HG03457 (cell line): ENCODE data around the gene LNP1.

Source experiments
- ATAC-seq: cut with Tn5 transposase; IDR thresholded peaks from one replicate; pipeline ENCODE4 v1.9.1; 2021; ENCODE audit warnings: moderate number of reproducible peaks; ENCODE audit not compliant: unreplicated experiment

Gene LNP1

DNA sequence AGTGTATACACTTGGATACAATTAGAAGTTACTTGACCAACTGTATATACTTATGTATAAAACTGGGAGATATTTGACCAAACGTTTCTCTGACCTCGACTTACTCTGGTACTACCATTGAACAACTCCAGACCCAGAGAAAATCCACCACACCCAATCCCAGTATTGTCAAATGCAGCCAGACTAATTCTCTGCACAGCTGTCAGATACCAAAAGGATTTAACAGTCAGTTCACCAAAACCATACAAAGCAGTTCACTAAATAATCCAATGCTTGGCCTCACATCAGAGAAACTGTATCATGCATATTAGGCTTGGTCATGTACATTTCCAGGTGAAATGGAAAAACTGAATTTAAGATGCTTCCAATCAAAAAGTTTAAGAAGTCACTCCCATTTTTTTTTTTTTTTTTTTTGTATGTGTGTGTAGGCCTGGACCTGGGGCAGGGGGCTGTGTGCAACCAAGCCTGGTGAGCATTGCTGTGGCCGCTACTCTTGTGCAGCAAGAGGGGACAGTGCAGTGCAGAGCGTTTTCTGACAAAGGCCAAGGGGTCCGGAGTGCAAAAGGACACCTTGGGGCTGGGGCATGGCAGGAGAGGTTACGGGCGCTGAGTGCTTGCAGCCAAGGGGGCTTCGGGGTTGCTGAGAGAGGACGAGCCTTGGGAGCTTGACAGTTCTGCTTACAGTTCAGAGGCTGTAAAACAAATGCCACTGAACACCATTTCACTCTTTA is 1.8 kb upstream of the LNP1 start:
- ATAC-seq, result no peak

DNA sequence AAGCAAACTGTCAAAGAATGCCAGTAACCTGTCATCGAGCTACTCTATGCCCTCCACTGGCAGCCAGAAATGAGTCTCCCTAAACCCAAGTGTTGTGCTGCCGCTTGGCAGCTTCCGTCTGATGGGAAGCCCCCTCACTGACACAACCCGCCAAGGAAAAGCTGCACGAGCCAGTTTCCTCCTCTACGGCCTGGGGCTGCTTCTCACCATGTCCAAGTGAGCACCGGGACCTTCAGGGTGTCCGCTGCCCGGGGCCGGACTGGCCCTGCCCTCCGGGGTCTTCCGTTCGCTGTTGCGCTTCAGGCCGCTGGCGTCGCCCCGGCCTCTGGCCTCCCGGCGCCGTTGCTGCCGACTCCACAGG is 940 bp upstream of the LNP1 start:
- ATAC-seq, result peak; percentile 18

- ATAC-seq, result peak; percentile 10
These were observed 319 bp downstream of the LNP1 start for GRCh38 chr3:100401674-100402041.

- no peak for ATAC-seq
These were observed 917 bp downstream of the LNP1 start for GRCh38 chr3:100402256-100402655.

GRCh38 chr3:100402891-100403290 is 1.6 kb downstream of the LNP1 start:
- no peak for ATAC-seq

DNA sequence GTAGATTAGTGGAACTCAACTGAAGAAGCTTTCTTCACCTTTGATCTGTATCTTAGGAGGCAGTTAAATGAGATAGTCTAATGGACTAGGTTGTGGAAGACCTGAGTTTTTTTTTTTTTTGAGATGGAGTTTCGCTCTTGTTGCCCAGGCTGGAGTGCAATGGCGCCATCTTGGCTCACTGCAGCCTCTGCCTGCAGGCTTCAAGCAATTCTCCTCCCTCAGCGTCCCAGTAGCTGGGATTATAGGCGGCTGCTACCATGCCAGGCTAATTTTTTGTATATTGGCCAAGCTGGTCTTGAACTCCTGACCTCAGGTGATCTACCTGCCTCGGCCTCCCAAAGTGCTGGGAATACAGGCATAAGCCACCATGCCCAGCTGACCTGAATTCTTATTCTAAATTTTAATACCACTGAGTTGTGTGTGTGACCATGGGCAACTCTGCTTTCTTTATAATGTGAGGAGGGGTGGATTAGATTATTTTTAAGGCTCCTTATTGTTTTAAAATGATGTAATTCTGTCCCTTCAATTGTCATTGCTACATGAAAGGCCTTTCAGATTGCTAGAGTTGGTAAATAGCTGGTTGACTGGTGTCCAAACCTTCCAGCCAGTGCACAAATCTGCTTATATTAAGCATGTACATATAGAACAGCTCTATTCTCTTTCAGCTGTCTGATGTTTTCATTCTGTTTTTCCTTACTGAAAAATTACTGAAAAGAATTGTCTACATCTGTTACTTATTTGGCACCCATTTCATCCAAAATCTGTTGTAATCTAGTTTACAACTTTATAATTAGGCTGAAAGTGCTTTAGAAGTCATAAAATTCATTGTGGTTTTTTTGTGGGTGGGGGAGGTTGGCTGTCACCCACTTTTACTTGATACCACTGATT is 2.3 kb downstream of the LNP1 start:
- no peak for ATAC-seq

DNA sequence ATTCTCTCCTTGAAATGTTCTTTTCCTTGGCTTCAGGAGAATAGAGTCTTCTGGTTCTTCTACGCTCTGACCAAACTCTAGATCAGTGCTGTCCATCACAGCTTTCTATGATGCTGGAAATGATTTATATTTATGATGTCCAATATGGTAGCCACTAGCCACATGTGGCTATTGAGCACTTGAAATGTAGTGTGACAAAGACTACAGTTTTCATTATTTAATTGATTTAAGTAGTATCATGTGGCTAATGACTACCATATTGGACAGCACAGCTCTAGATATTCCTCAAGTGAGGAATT is 2.9 kb downstream of the LNP1 start:
- no peak for ATAC-seq

DNA sequence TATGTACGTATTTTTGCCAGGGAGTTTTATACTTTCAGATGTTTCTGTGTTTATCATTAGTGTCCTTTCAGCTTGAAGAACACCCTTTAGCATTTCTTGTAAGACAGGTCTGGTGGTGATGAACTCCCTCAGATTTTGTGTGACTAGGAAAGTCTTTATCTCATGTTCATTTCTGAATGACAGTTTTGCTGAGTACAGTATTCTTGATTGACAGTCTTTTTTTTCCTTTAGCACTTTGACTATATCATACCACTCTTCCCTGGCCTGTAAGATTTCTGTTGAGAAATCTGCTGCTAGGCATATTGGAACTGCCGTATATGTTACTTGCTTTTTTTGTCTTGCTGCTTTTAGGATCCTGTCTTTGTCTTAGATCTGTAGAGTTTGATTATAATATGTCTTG is 5.8 kb downstream of the LNP1 start:
- ATAC-seq, result no peak

DNA sequence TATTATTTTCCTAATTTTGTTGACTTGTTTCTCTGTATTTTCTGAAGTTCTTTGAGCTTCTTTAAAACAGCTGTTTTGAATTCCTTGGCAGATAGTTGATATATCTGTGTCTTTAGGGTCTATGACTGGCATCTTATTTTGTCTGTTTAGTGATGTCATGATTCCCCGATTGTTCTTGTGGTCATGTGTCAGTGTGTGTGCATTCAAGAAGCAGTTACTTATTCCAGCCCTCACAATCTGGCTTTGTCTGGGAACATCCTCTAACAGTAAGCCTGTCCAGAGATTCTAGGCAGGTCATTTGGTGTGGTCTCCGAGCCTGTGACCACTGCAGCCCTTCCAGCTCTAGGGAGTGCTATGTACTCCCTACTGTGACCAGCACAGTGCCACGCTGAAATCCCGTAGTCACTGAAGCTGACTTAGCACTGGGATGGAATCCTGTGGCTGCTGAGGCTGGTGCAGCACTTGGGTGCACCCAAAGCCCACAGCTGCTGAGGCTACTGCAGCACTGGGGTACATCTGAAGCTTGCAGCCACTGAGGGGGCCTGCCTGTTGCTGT is 6.7 kb downstream of the LNP1 start:
- no peak for ATAC-seq

GRCh38 chr3:100411091-100411982 is 10.0 kb downstream of the LNP1 start:
- ATAC-seq, result no peak

- no peak for ATAC-seq
These were observed 11.7 kb downstream of the LNP1 start for GRCh38 chr3:100412912-100413590.

DNA sequence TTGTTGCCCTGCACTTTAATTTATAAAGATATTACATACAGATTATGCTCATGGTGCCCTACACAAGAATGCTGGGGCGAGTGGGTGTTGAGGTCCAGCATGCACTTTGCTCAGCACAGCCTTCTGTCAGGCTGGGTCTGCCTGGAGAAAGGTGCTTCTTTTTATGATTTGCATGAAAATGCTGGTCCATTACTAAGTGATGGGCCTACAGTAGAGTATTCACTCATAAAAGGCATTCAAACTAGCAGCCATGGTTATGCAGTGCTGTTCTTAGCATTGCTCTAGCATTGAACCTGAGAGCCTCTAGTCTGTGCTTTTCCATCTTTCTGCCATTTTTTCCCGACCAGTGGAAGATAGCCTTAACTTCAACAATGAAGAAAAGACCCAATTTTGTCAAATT is 12.3 kb downstream of the LNP1 start:
- no peak for ATAC-seq

- no peak for ATAC-seq
These were observed 14.8 kb downstream of the LNP1 start for GRCh38 chr3:100416176-100416575.

DNA sequence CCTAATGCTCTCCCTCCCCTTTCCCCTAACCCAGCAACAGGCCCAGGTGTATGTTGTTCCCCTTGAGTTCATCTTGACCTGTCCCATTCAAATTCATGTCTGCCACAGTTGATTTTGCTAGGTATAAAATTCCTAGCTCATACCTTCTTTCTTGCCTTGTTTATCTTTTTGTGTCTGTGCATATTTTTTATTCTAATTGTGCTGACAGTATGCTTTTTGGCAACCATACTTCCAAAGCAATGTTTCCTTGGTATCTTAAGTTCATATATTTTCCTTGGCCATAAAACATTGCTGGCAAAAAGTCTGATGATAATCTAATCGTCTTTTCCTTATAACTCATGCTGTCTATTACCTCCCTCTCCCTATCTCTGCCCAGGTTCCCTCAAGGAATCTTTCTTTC is 15.5 kb downstream of the LNP1 start:
- no peak for ATAC-seq

DNA sequence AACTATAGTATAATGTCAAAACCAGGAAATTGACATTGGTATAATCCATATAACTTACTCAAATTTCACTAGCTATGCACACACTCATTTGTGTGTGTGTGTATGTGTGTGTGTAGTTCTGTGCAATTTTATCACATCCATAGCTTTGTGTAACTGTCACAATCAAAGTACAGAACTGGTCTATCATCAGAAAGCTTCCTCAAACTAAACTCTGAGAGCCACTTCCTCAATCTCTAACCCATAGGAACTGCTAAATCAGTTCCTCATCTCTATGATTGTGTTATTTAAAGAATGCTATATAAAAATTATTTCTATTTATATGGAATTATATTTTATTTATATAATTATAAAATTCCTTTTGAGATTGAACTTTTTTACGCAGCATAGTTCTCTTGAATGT is 18.1 kb downstream of the LNP1 start:
- no peak for ATAC-seq

DNA sequence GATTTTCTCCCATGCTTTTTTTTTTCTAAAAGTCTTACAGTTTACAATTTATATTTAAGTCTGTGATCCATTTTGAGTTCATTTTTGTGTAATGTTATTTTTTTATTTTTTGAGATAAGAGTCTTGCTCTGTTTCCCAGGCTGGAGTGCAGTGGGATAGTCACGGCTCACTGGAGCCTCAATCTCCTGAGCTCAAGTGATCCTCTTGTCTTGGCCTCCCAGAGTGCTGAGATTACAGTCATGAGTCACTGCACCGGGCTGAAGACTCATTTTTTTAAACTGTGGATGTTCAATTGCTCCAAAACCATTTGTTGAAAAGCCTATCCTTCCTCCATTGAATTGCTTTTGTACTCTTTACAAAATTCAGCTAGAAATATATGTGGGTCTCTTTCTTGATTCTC is 19.5 kb downstream of the LNP1 start:
- ATAC-seq, result no peak

DNA sequence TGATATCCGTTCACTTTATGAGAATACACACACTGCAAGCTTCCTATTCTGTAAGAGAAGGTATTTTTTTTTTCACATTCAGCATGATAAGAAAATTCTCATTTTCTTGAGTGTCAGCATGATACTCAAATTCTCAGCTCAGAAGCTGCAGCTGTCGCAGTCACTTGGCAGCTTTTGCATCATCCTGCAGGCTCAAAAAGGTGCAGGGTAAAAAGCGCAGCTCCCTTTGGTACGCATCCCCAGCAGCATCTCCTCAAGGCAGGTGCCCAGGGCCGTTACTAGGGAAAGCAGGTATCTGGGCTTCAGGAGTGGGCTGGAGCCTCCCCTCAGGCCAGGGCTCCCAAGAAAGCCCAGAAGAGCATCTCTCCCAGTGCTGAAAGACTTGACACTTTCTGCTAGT is 22.3 kb downstream of the LNP1 start:
- ATAC-seq, result no peak

GRCh38 chr3:100424261-100424660 is 22.9 kb downstream of the LNP1 start:
- ATAC-seq, result no peak

DNA sequence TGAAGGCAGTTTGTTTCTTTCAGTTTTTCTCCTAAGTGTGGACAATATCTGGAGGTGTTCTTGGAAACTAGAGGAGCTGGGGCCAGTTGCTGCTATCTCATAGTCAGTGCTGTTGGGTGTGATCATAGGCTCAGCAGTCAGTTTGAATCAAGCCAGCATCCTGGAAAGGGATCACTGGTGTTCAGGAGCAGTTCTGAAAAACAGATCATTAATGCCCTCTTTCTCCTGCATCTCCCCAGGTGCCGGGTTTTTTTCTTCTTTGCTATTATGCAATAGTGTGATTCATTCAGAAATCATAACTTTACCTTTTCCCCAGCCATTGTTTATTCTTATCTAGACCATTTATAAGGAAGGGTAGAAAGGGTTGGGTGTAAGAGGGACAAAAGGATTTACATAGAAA is 24.0 kb downstream of the LNP1 start:
- ATAC-seq, result no peak

DNA sequence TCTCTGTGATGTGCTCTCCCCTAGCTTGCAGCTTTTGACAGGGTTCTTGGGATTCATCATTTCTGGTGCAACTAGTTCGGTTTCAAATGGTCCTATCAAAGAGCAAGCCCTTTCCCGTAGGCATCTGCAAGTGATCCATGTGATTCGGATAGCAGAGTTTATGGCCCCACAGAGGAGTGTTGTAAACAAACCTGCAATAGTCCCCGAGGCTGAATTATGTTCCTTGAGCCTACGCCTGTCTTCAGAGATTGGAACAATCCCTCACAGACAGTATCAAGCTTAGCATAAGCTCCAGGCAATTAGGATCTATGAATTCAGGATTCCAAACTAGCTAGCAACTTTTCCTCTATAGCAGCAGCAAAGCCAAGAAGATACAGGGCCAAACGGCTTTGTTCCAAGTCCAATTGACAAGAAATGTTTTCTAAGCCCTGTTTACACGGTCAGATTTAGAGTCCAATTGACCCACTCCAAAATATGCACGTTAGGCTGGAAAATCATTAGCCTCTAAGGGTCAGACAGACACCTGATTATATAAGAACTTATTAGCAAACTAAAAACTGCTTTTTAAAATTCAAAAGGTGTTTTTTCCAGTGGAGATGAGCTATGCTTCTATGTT is 24.8 kb downstream of the LNP1 start:
- ATAC-seq, result no peak
